ENCODE results near the gene FER.

GRCh38 chr5:109080896-109081295 is 333.2 kb downstream of the FER start:
- no peak for TF ChIP-seq CTCF (conservative IDR thresholded peaks at IDR 0.05; ENCODE audit: low read length)
- no peak for TF ChIP-seq EZH2phosphoT487 (IDR thresholded peaks at IDR 0.05; ENCODE audit: borderline replicate concordance, low read depth, low read length)

All from OCI-LY7 (cell line).